H1 (cell line): ENCODE data around the gene UBASH3B. TPM values are rescaled to one million over a fixed set of nuclear protein-coding genes. Genes with fewer than 3 reads are reported as not detected.

Experiments
- BRCA1 ChIP-seq: IDR thresholded peaks from 2 replicates; pipeline ENCODE4 v1.6.1; 2012; ENCODE audit warnings: low read depth, low read length, improper control_type of control experiment
- EP300 ChIP-seq, 2 experiments: IDR thresholded peaks; 1 replicate in 1 of 2; 2 replicates in 1 of 2; pipeline ENCODE4 v1.6.1; 2011 to 2012; ENCODE audit warnings: low read depth in 2 of 2, low read length in 2 of 2, mild to moderate bottlenecking in 2 of 2, borderline replicate concordance in 1 of 2, inconsistent platforms in 1 of 2, moderate library complexity in 1 of 2
- KDM4A ChIP-seq: IDR thresholded peaks from one replicate; pipeline ENCODE4 v1.7.1; 2012; ENCODE audit warnings: low read depth, mild to moderate bottlenecking, moderate library complexity, low read length, inconsistent platforms; ENCODE audit not compliant: severe bottlenecking
- RBBP5 ChIP-seq: IDR thresholded peaks from 2 replicates; pipeline ENCODE4 v1.7.1; 2012; ENCODE audit warnings: low read depth, mild to moderate bottlenecking, inconsistent platforms, low read length, moderate library complexity, borderline replicate concordance
- RXRA ChIP-seq: IDR thresholded peaks from 2 replicates; pipeline ENCODE4 v1.6.1; 2011; ENCODE audit warnings: low read depth, mild to moderate bottlenecking, low read length, moderate library complexity; ENCODE audit not compliant: insufficient read depth
- TAF1 ChIP-seq: IDR thresholded peaks from 2 replicates; pipeline ENCODE4 v1.6.1; 2011; ENCODE audit warnings: mild to moderate bottlenecking, low read depth, low read length
- YY1 ChIP-seq: IDR thresholded peaks from 2 replicates; pipeline ENCODE4 v1.6.1; 2011; ENCODE audit warnings: low read depth, mild to moderate bottlenecking, low read length
- polyA plus RNA-seq, 7 experiments: library from polyadenylated mRNA; depleted of rRNA in 3 of 7; stranded (reverse) in 5 of 7; unstranded in 2 of 7; fragments of >200 nt in 5 of 7; fragments of 200-250 nt in 2 of 7; gene quantifications; 1 replicate in 5 of 7; 2 replicates in 1 of 7; 4 replicates in 1 of 7; pipeline versions ENCODE4 v1.2.1 to v1.2.3, GENCODE V29; 2011 to 2013; ENCODE audit warnings: missing spikeins in 2 of 7, mixed read lengths in 2 of 7
- total RNA-seq: library from RNA; stranded (reverse); fragmentation: NEBNext Ultra II Directional; extraction: Animal tissue kit (Norgen Biotek cat#: 25700); gene quantifications from 2 replicates; pipeline ENCODE4 v1.2.1, GENCODE V29; 2021
- TF ChIP-seq, protein P1 (sequence below): fragments of 300-600 bp; sonication (generic); IDR thresholded peaks from 2 replicates; pipeline ENCODE4 v1.7.1; 2012; ENCODE audit warnings: low read length, moderate library complexity, mild to moderate bottlenecking, inconsistent platforms; ENCODE audit not compliant: insufficient replicate concordance
- TF ChIP-seq, protein P2 (sequence below), 3 experiments: IDR thresholded peaks; 1 replicate in 2 of 3; 2 replicates in 1 of 3; pipeline versions ENCODE4 v1.5.1 to v1.6.1; 2011; ENCODE audit warnings: low read length in 3 of 3, mild to moderate bottlenecking in 3 of 3, inconsistent platforms in 2 of 3, low read depth in 1 of 3, moderate library complexity in 1 of 3; ENCODE audit not compliant: insufficient read depth in 1 of 3; ENCODE audit errors: control extremely low read depth in 1 of 3

UBASH3B gene
- total and polyA plus RNA-seq, 2 of the 8 experiments (the other 6 are each of a cell fraction or from before 2014, with no cell fraction given): 7.5 to 9.5 TPM

DNA sequence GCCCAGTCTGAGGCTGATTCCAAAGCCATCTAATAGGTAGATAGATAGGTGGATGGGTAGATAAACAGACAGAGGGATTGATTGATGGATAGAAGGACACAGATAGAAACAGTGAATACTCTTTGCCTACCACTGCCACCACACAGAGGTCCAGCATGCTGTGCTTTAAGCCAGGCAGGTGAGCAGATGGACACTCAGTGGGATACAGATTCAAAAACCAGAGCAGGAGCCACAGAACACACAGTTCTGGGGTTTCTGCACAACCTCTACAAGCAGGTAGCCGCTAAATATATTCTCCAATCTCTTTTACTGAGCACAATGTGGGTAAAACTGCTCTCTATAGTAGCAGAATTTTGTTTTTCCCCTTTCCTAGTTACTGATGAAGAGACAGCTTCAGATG, 206.6 kb downstream of the UBASH3B start (continued):
- TF ChIP-seq, protein P1, sequence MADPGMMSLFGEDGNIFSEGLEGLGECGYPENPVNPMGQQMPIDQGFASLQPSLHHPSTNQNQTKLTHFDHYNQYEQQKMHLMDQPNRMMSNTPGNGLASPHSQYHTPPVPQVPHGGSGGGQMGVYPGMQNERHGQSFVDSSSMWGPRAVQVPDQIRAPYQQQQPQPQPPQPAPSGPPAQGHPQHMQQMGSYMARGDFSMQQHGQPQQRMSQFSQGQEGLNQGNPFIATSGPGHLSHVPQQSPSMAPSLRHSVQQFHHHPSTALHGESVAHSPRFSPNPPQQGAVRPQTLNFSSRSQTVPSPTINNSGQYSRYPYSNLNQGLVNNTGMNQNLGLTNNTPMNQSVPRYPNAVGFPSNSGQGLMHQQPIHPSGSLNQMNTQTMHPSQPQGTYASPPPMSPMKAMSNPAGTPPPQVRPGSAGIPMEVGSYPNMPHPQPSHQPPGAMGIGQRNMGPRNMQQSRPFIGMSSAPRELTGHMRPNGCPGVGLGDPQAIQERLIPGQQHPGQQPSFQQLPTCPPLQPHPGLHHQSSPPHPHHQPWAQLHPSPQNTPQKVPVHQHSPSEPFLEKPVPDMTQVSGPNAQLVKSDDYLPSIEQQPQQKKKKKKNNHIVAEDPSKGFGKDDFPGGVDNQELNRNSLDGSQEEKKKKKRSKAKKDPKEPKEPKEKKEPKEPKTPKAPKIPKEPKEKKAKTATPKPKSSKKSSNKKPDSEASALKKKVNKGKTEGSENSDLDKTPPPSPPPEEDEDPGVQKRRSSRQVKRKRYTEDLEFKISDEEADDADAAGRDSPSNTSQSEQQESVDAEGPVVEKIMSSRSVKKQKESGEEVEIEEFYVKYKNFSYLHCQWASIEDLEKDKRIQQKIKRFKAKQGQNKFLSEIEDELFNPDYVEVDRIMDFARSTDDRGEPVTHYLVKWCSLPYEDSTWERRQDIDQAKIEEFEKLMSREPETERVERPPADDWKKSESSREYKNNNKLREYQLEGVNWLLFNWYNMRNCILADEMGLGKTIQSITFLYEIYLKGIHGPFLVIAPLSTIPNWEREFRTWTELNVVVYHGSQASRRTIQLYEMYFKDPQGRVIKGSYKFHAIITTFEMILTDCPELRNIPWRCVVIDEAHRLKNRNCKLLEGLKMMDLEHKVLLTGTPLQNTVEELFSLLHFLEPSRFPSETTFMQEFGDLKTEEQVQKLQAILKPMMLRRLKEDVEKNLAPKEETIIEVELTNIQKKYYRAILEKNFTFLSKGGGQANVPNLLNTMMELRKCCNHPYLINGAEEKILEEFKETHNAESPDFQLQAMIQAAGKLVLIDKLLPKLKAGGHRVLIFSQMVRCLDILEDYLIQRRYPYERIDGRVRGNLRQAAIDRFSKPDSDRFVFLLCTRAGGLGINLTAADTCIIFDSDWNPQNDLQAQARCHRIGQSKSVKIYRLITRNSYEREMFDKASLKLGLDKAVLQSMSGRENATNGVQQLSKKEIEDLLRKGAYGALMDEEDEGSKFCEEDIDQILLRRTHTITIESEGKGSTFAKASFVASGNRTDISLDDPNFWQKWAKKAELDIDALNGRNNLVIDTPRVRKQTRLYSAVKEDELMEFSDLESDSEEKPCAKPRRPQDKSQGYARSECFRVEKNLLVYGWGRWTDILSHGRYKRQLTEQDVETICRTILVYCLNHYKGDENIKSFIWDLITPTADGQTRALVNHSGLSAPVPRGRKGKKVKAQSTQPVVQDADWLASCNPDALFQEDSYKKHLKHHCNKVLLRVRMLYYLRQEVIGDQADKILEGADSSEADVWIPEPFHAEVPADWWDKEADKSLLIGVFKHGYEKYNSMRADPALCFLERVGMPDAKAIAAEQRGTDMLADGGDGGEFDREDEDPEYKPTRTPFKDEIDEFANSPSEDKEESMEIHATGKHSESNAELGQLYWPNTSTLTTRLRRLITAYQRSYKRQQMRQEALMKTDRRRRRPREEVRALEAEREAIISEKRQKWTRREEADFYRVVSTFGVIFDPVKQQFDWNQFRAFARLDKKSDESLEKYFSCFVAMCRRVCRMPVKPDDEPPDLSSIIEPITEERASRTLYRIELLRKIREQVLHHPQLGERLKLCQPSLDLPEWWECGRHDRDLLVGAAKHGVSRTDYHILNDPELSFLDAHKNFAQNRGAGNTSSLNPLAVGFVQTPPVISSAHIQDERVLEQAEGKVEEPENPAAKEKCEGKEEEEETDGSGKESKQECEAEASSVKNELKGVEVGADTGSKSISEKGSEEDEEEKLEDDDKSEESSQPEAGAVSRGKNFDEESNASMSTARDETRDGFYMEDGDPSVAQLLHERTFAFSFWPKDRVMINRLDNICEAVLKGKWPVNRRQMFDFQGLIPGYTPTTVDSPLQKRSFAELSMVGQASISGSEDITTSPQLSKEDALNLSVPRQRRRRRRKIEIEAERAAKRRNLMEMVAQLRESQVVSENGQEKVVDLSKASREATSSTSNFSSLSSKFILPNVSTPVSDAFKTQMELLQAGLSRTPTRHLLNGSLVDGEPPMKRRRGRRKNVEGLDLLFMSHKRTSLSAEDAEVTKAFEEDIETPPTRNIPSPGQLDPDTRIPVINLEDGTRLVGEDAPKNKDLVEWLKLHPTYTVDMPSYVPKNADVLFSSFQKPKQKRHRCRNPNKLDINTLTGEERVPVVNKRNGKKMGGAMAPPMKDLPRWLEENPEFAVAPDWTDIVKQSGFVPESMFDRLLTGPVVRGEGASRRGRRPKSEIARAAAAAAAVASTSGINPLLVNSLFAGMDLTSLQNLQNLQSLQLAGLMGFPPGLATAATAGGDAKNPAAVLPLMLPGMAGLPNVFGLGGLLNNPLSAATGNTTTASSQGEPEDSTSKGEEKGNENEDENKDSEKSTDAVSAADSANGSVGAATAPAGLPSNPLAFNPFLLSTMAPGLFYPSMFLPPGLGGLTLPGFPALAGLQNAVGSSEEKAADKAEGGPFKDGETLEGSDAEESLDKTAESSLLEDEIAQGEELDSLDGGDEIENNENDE: no peak
- TF ChIP-seq, protein P2, sequence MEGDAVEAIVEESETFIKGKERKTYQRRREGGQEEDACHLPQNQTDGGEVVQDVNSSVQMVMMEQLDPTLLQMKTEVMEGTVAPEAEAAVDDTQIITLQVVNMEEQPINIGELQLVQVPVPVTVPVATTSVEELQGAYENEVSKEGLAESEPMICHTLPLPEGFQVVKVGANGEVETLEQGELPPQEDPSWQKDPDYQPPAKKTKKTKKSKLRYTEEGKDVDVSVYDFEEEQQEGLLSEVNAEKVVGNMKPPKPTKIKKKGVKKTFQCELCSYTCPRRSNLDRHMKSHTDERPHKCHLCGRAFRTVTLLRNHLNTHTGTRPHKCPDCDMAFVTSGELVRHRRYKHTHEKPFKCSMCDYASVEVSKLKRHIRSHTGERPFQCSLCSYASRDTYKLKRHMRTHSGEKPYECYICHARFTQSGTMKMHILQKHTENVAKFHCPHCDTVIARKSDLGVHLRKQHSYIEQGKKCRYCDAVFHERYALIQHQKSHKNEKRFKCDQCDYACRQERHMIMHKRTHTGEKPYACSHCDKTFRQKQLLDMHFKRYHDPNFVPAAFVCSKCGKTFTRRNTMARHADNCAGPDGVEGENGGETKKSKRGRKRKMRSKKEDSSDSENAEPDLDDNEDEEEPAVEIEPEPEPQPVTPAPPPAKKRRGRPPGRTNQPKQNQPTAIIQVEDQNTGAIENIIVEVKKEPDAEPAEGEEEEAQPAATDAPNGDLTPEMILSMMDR (IDR thresholded peaks at IDR 0.05; ENCODE audit: control extremely low read depth in 1 of 3, insufficient read depth in 1 of 3, low read depth in 1 of 3, low read length in 3 of 3): no peak
- no peak for TF ChIP-seq TAF1
- no peak for TF ChIP-seq BRCA1
- no peak for TF ChIP-seq KDM4A
- TF ChIP-seq RXRA: no peak
- no peak for TF ChIP-seq EP300 (IDR thresholded peaks at IDR 0.05; ENCODE audit: borderline replicate concordance in 1 of 2, low read depth in 2 of 2, low read length in 2 of 2)
- TF ChIP-seq YY1: no peak
- no peak for TF ChIP-seq RBBP5
